GM18519 (cell line): Measurements from ENCODE around the gene WDR89.
"Not testable (repeated sequence)": the region's sequence is repeated elsewhere in the genome, so short reads cannot be mapped to it uniquely, and the experiment has no call there.

Experiments
- ATAC-seq: cut with Tn5 transposase; IDR thresholded peaks from one replicate; pipeline ENCODE4 v1.9.1; 2021; ENCODE audit warnings: mild to moderate bottlenecking, moderate library complexity; ENCODE audit not compliant: unreplicated experiment, low FRiP score

Gene WDR89

DNA sequence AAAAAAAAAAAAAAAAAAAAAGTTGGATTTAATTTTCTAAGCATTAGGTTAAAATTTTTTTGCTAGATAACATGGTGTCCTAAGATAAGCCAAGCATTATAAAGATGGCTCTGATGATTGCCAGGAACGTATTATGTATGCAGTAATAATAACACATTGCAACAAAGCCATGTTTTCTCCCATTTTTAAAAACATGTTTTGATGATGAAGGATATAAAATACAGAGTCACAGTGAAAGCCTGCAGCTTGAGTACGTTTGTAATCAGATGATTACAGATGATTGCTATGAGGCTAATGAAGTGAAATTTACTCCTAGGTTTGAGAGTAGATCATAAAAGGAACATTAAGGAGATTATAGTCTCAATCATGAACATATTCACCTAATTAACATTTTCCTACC is 13.3 kb upstream of the WDR89 start:
- ATAC-seq = no peak

DNA sequence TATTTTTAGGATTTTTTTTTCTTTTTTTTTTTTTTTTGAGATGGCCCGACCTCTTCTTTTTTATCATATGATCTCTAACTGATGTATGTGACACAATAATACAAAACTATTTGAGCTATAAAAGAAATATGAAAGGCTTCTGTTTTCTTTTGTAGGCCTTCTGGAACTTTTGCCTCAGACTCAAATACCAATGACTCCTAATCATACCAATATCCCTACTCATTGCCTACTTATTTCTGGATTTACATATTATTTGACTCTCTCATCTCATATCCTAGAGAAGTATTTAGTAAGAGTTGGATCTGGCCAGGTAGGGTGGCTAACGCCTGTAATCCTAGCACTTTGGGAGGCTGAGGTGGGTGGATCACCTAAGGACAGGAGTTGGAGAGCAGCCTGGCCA is 12.7 kb upstream of the WDR89 start:
- no peak for ATAC-seq

DNA sequence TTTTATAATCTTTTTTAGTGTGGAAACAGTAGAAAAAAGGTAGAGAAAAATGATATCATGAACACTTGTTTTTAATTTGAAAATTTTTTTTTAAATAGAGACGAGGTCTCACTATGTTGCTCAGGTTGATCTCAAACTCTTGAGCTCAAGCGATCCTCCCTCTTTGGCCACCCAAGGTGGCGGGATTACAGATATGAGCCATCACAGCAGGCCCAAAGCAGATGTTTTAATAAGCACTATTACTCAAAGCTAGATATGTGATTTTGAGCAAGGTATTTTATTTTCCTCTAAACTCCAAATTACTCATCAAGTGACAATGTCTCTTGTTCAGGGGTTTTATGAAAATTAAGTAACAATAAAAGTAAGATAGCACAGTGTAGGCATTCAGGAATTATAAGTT is 10.7 kb upstream of the WDR89 start:
- no peak for ATAC-seq

DNA sequence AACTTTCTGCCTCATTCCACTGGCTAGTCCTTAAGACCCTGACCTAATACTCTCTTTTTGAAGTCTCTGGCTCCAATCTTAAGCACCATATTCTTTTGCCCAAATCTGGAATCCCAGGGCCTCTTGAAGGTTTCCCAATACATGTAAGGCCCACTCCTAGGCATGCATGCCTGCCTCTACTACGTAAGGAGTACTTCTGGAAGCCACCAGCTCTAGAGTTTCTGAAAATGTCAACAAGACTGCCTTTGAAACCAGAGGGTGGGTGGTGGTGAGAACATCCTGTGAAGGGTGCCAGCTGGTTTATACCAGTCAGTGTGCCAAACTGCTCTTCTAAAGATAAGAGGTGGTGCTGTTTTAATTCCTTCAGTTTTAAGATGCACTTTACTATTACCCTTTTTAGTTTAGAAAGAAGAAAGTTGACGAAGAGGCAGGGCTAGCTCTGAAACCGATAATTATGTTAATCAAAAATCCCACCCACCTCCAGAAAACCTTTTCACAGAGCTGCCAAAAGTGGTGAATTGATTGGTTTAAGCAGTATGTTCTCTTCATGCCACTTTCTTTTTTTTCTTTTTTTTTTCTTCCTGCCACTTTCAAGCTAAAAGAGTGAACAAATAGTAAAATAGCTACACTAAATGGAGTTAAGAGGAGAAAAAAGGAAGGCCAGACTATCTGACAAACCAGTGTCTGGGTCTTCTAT is 8.7 kb upstream of the WDR89 start:
- ATAC-seq = no peak

DNA sequence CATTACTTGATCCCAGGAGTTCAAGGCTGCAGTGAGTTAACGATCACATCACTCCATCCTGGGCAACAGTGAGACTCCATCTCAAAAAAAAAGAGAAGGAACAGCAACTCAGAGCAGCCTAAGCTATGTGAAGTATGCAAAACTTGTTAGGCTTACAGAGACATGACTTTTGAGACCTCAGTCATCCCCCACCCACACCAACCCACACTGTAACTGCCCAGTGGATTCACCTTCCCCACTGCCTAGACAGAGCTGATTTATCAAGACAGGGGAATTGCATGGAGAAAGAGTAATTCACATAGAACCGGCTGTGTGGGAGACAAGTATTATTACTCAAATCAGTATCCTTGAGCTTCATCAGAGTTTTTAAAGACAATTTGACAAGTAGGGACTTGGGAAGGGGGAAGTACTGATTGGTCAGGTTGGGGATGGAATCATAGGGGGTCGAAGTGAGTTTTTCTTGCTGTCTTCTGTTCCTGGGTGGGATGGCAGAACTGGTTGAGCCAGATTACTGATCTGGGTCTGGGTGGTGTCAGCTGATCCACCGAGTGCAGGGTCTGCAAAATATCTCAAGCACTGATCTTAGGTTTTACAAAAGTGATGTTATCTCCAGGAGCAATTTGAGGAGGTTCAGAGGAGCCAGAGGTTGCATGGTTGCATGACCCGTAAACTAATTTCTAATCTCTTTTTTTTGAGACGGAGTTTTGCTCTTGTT is 6.2 kb upstream of the WDR89 start:
- ATAC-seq = no peak

DNA sequence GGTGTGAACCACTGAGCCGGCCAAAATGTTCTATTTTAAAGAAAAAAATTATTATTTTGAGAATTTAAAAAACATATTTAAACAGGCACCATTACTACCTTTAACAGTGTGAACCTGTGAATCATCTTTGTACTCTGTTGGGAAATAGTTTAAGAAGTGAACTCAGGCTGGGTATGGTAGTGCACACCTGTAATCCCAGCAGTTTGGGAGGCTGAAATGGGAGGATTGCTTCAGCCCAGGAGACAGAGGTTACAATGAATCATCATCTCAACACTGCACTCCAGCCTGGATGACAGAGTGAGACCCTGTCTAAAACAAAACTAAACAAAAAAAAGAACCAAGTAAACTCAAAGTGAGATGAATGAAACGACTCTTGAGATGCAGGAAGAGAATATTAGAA is 3.1 kb upstream of the WDR89 start:
- no peak for ATAC-seq

DNA sequence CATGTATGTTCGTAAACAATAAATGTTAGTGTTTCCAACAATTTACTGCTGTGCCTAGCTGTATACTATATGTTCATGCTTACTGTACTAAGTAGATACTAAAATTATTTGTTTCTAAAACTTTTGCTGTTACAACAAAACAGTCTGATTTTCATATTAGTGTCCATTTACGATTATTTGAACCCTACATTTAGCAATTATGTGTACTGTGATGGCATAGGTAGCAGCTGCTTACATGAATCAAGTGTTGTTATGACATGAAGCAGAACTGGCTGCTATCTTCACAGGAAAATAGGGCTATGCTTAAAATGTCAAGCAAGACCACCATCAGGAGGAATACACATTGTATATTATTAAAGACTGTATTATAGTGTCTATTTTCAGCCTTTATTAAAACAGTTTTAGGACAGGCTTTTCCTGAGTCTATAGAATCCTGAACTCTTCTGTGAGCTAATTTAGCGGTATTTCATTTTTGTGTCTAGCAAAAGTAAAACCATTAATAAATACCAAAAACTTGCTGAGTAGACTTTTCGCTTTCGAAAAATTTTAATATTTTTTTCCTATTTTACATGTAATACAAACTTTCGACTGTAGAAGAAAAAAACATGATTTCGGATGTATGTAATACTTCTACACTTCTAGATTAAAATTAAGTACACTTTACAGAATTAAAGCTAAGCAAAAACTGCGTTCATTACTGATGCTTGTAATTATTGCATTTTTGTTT is 1.1 kb upstream of the WDR89 start:
- no peak for ATAC-seq

DNA sequence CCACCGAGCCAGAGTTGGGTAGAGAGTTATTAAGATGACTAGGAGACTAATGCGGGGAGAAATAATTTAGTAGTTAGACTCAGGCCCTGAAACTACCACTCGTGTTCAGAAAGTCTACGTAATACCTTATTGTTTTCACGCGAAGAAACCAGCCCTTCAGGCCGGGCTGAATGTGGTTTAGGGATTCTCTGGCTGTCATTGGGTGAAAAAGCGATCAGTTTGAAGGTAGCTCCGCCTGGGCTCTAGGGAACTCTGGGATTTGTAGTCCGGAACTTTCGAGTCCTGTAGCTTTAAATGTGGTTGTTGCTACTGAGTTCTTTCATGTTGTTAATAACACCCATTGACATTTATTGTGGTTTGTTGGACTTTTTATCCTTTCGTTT is 549 bp upstream of the WDR89 start:
- peak; percentile 49 for ATAC-seq

DNA sequence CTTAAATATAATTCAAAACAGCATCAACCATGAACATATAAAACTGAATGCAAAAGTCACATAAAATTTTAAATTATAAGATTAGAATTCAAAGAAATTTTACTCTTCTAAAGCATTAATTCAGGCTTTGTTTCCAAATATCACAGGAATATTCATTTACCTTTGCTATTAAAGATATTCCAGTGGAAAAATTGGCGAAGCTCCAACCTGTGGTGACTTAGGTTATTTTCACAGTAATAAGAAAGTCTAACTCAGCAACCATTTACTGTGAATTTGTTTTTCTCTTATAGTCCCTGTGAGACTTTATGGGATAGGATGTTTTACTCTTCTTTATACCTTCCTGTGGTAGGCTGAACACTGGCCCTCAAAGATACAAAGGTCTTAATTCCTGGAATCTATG is 3.2 kb downstream of the WDR89 start:
- ATAC-seq = no peak

DNA sequence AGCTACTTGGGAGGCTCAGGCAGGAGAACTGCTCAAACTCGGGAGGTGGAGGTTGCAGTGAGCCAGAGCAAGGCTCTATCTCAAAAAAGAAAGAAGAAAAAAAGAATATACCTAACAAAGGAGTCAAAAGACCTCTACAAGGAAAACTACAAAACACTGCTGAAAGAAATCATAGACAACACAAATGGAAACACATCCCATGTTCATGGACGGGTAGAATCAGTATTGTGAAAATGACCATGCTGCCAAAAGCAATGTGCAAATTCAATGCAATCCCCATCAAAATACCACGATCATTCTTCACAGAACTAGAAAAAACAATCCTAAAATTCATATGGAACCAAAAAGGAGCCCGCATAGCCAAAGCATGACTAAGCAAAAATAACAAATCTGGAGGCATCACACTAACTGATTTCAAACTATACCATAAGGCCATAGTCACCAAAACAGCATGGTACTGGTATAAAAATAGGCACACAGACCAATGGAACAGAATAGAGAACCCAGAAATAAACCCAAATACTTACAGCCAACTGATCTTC is 5.5 kb downstream of the WDR89 start:
- ATAC-seq = not testable (repeated sequence)

DNA sequence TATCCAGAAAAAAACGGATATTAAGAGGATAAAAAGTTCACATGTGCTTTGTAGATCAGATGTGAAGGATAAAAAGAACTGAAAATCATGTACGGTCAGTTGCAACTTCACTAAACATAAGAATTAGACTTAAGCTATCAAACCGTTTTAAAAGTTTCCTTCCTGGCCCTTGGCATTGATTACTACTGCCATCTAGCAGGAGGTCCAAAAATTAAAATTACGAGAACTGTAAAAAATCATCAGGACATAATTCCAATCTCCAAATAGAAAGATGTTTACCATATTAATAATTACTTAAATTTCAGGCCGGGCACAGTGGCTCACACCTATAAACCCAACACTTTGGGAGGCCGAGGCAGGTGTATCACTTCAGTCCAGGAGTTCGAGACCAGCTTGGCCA is 7.9 kb downstream of the WDR89 start:
- ATAC-seq = no peak

DNA sequence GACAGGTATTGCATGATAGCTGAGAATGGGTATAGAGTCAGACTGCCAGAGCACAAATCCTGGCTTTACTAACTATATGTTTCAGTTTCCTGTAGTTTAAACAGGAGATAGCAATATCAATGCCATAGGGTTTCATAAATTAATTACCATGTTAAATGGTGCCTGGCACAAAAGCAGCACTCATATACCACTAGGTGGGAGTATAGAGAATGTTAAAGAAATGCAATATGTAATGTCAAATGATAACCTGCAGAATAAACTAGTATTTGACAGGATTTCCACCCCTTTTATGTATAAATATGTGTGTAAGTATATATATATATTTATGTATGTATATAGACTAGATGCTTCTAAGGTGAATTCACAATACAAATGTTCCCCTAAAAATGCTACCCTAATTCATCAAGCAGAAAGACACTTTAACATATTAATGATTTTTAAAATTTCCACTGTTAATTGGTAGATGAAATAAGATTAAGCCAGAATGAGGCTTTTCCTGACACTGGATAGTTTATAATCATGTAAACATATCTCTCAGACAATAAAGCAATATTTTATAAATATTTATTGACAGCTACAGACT is 8.6 kb downstream of the WDR89 start:
- no peak for ATAC-seq

DNA sequence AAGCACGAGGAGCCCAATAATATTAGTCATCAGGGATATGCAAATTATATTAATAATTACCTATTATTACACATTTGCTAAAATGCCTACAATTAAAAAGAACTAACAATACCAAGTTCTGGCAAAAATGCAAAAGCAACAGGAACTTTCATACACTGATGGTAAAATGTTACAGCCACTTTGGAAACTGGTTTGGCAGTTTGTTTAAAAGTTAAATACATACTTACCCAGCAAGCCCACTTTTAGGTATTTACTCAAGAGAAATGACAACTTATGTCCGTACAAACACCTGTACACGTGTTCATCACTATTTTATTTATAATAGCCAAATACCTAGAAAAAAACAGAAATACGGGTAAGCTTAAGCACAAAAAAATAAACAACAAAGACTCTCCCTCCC is 17.0 kb downstream of the WDR89 start:
- ATAC-seq = no peak

DNA sequence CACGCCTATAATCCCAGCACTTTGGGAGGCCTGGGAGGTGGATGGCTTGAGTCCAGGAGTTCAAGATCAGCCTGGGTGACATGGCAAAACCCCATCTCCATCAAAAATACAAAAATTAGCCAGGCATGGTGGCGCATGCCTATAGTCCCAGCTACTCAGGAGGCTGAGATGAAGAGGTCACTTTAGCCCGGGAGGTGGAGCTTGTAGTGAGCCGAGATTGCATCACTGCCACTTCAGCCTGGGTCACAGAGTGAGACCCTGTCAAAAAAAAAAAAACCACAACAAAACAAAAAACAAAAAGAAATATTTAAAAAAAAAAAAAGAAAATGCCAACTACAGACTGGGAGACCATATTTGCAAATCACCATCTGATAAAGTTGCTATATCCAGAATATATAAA is 17.5 kb downstream of the WDR89 start:
- ATAC-seq = no peak

DNA sequence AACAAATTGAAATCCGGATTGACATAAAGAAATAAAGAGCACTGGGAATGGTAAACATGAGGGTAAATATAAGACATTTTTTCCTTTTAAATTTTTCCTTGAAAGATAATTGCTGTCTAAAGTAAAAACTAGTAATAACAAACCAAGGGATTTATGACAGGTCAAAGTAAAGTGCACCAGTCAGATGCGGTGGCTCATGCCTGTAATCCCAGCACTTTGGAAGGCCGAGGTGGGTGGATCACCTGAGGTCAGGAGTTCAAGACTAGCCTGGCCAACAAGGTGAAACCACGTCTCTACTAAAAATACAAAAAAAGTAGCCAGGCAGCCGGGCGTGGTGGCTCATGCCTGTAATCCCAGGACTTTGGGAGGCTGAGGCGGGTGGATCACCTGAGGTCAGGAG is 19.7 kb downstream of the WDR89 start:
- ATAC-seq = not testable (repeated sequence)

DNA sequence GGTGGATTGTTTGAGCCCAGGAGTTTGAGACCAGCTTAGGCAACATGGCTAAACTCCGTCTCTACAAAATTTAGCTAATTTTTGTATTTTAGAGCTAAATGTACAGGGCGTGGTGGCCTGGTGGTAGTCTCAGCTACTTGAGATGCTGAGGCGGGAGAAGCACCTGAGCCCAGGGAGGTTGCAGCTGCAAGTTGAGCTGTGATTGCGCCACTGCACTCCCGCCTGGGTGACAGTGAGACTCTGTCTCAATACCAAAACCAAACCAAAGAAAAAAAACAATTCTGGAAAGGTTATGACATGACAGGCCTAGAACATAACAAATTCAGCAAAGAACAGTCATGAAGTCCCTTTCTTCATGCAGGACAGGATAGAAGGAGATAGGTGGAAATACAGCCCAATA is 25.7 kb downstream of the WDR89 start:
- ATAC-seq = no peak

DNA sequence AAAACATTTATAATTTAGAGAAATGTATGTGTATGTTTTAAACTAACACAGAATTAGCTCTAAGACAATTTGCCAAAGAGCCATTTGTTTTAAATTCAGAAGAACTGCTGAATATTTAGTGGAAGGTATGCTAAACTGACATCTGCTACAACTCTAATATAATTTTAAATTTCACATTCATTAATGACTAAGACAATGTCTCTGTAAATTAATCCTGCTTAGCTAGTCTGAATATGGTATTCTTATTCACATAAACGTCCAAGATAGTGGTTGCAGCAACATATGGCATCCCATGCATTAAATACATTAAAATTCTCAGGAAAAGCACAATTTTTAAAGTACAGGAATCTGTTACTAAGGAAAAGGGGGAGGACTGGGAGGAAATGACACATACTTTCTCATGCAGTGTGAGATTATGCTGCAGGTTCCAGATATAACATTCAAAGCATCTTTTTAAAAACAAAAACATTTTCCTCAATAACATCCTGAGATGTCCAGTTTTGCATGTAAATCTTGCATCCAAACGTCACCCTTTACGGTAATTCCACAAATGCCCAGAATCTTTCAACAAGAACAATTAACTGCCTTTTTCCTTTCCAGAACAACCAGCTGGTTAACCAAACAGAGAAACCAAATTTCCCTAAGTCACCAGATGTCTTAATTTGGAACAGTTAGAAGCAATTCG is 26.9 kb downstream of the WDR89 start:
- ATAC-seq = no peak

DNA sequence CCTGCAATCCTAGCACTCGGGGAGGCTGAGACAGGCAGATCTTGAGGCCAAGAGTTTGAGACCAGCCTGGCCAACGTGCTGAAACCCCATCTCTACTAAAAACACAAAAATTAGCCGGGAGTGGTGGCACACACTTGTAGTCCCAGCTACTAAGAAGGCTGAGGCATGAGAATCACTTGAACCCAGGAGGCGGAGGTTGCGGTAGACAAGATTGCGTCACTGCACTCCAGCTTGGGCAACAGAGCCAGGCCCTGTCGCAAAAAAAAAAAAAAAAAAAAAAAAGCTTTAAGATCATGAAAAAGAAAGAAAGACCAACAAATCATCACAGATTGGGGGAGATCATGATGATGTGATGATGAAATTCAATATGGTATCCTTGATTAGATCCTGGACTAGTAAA is 30.6 kb downstream of the WDR89 start:
- ATAC-seq = no peak

DNA sequence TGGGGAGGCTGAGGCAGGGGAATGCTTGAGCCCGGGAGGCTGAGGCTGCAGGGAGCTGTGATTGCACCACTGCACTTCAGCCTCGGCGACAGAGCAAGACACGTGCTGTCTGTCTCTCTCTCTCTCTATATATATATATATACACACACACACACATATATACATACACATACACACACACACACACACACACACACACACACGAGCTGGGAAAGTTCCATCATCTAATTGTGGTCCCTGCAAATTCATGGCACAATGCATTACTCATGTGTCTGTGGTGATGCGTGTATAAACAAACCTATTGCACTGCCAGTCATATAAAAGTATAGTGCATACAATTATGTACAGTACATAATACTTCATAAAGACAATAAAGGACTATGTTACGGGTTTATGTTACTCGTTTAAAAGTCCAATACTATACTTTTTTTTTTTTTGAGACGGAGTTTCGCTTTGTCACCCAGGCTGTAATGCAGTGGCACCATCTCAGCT is 36.6 kb downstream of the WDR89 start:
- no peak for ATAC-seq

DNA sequence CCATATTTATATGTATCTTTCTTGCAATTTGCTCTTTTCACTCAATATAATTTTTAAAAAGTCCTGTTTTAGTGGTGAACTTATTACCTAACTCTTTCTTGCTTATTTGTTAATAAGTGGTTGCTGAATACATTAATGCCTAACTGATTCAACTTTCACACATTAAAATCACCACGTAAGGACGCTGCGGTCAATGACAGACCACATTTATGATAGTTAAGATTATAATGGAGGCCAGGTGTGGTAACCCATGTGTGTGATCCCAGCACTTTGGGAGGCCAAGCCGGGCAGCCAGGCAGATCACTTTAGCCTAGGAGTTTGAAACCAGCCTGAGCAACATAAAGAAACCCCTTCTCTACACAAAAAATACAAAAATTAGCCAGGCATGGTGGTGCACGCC is 37.0 kb downstream of the WDR89 start:
- ATAC-seq = no peak
